ENCODE measurements around the gene VASN. TPM values are rescaled to one million over a fixed set of nuclear protein-coding genes. Genes with fewer than 3 reads are reported as not detected.

Gene VASN
- total and polyA plus RNA-seq, 10 of the 15 experiments (the other 5 are each of a cell fraction or from before 2014, with no cell fraction given) = 0.02 to 0.19 (median 0.14) TPM; not detected in 6

GRCh38 chr16:4382795-4383357 is 11.2 kb downstream of the VASN start:
- FAIRE-seq (no peak), DNase-seq (ENCODE audit: low read depth, low spot score) (no peak), ATAC-seq (no peak)
- Histone ChIP-seq H3K4me2 (ENCODE audit: control insufficient read depth, insufficient read depth) (no peak overlapping the region), H3K9me3 (replicated peaks; ENCODE audit: control insufficient read depth, insufficient read depth, low read length) (no peaks in the 10 kb centered on the region), H3K9ac (ENCODE audit: control insufficient read depth, insufficient read depth, low read length) (no peak overlapping the region), H2AFZ (ENCODE audit: control insufficient read depth, low read depth, low read length) (no peak overlapping the region), H3K79me2 (ENCODE audit: control insufficient read depth, insufficient read depth, low read length) (no peaks in the 10 kb centered on the region), H3K27me3 (replicated peaks in 1 of 2; ENCODE audit: control insufficient read depth in 2 of 2, insufficient read depth in 2 of 2, low read length in 1 of 2) (no peaks in the 10 kb centered on the region), H3K27ac (ENCODE audit: control insufficient read depth, insufficient read depth) (no peak overlapping the region), H4K20me1 (ENCODE audit: control insufficient read depth, insufficient read depth) (no peaks in the 10 kb centered on the region), H3K36me3 (ENCODE audit: control insufficient read depth in 2 of 2, insufficient read depth in 2 of 2, low read length in 1 of 2) (peaks cover 0 to 14% of the 10 kb centered on the region in 2 experiments; a peak in 3 of 4 replicates), H3K4me1 (ENCODE audit: control insufficient read depth, insufficient read depth, low read length) (no peaks in the 10 kb centered on the region), H3K4me3 (no peak overlapping the region)
- no TSS peak for BruUV-seq (replicated peaks)
- ChIA-PET POLR2A (no interaction called here), CTCF (no interaction called here), SMC1A (ENCODE audit: uncharacterized antibody, unreplicated experiment) (no interaction called here), RAD21 (ENCODE audit: unreplicated experiment) (no interaction called here)
- in situ Hi-C loops (cut with MboI) (no loop called here), intact Hi-C loops (cut with micrococcal nuclease; ENCODE audit: unreplicated experiment) (no loop called here)
- WGBS (ENCODE audit: insufficient coverage, insufficient replicate concordance, low lambda C conversion rate, missing lambda C conversion rate) = 94% methylated on average over 14 of the region's 21 CpGs
- no peak for TF ChIP-seq SMAD5 (IDR thresholded peaks at IDR 0.05; ENCODE audit: low read depth)
- no peak for TF ChIP-seq SMARCA5 (IDR thresholded peaks at IDR 0.05)
- TF ChIP-seq CREB1 (IDR thresholded peaks at IDR 0.05; ENCODE audit: low read depth) = no peak
- no peak for TF ChIP-seq E2F8 (IDR thresholded peaks at IDR 0.05; ENCODE audit: low read depth, partially characterized antibody)
- no peak for TF ChIP-seq TBL1XR1 (IDR thresholded peaks at IDR 0.05; ENCODE audit: low read depth, low read length)
- TF ChIP-seq, protein P1, sequence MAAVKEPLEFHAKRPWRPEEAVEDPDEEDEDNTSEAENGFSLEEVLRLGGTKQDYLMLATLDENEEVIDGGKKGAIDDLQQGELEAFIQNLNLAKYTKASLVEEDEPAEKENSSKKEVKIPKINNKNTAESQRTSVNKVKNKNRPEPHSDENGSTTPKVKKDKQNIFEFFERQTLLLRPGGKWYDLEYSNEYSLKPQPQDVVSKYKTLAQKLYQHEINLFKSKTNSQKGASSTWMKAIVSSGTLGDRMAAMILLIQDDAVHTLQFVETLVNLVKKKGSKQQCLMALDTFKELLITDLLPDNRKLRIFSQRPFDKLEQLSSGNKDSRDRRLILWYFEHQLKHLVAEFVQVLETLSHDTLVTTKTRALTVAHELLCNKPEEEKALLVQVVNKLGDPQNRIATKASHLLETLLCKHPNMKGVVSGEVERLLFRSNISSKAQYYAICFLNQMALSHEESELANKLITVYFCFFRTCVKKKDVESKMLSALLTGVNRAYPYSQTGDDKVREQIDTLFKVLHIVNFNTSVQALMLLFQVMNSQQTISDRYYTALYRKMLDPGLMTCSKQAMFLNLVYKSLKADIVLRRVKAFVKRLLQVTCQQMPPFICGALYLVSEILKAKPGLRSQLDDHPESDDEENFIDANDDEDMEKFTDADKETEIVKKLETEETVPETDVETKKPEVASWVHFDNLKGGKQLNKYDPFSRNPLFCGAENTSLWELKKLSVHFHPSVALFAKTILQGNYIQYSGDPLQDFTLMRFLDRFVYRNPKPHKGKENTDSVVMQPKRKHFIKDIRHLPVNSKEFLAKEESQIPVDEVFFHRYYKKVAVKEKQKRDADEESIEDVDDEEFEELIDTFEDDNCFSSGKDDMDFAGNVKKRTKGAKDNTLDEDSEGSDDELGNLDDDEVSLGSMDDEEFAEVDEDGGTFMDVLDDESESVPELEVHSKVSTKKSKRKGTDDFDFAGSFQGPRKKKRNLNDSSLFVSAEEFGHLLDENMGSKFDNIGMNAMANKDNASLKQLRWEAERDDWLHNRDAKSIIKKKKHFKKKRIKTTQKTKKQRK (IDR thresholded peaks at IDR 0.05; ENCODE audit: low read depth, low read length) = no peak
- no peak for TF ChIP-seq RCOR1 (conservative IDR thresholded peaks at IDR 0.05; ENCODE audit: low read depth, low read length)
- TF ChIP-seq SUZ12 (IDR thresholded peaks at IDR 0.05; ENCODE audit: unreplicated experiment) = no peak
- TF ChIP-seq CHD1 (IDR thresholded peaks at IDR 0.05; ENCODE audit: low read depth, low read length) = no peak
- TF ChIP-seq E2F4 (IDR thresholded peaks at IDR 0.05; ENCODE audit: low read depth, low read length) = no peak
- TF ChIP-seq, protein P2, sequence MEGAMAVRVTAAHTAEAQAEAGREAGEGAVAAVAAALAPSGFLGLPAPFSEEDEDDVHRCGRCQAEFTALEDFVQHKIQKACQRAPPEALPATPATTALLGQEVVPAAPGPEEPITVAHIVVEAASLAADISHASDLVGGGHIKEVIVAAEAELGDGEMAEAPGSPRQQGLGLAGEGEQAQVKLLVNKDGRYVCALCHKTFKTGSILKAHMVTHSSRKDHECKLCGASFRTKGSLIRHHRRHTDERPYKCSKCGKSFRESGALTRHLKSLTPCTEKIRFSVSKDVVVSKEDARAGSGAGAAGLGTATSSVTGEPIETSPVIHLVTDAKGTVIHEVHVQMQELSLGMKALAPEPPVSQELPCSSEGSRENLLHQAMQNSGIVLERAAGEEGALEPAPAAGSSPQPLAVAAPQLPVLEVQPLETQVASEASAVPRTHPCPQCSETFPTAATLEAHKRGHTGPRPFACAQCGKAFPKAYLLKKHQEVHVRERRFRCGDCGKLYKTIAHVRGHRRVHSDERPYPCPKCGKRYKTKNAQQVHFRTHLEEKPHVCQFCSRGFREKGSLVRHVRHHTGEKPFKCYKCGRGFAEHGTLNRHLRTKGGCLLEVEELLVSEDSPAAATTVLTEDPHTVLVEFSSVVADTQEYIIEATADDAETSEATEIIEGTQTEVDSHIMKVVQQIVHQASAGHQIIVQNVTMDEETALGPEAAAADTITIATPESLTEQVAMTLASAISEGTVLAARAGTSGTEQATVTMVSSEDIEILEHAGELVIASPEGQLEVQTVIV (IDR thresholded peaks at IDR 0.05; ENCODE audit: borderline replicate concordance, partially characterized antibody) = no peak
- TF ChIP-seq BMI1 (IDR thresholded peaks at IDR 0.05; ENCODE audit: borderline replicate concordance) = no peak
- TF ChIP-seq HDAC6 (IDR thresholded peaks at IDR 0.05; ENCODE audit: unreplicated experiment) = no peak
- TF ChIP-seq SPI1 (IDR thresholded peaks at IDR 0.05; ENCODE audit: borderline replicate concordance, insufficient read depth, low read depth, low read length) = no peak

Measured in GM12878 (cell line).